Keratinocyte (primary cell): Measurements from ENCODE around the gene ECEL1.

Experiments used
- CTCF ChIP-seq, 3 experiments: IDR thresholded peaks in 1 of 3; conservative IDR thresholded peaks in 1 of 3; optimal IDR thresholded peaks in 1 of 3; 2 replicates in 2 of 3; 3 replicates in 1 of 3; pipeline versions ENCODE3 to v1.5.1; 2011; ENCODE audit warnings: low read length in 3 of 3, mild to moderate bottlenecking in 3 of 3, moderate library complexity in 2 of 3, control low read depth in 1 of 3, inconsistent platforms in 1 of 3; ENCODE audit not compliant: insufficient read depth in 2 of 3; ENCODE audit errors: extremely low read depth in 1 of 3
- EZH2 ChIP-seq: IDR thresholded peaks from one replicate; pipeline ENCODE4 v1.6.1; 2012; ENCODE audit warnings: inconsistent platforms, mild to moderate bottlenecking, low read length, moderate library complexity

GRCh38 chr2:232501331-232501771 is 13.7 kb upstream of the ECEL1 start:
- TF ChIP-seq CTCF (optimal IDR thresholded peaks at IDR 0.05 in 1 of 3, IDR thresholded peaks at IDR 0.05 in 1 of 3, conservative IDR thresholded peaks at IDR 0.05 in 1 of 3; ENCODE audit: extremely low read depth in 1 of 3, insufficient read depth in 2 of 3, low read length in 3 of 3) (no peak), EZH2 (no peak)
